Activated naive CD4-positive, alpha-beta T cell treated with anti-CD3 and anti-CD28 coated beads, Interleukin-2, amount 10 ng/mL, durations not matched to agents 7 days and 5 days (primary cell): ENCODE data around the gene DIO3.
A peak's percentile ranks its signal among the peaks of the same experiment; 100 is the strongest.

Experiments used
- CTCF ChIA-PET: fragments of 350-600 bp; sonication (Branson Sonifier 250); formaldehyde crosslinking; loops from one replicate; lab custom pipeline; 2021; ENCODE audit warnings: antibody characterized with exemption; lab: Charles Lee
- DNase-seq: peaks from one replicate; pipeline ENCODE4 v3.0.0-alpha.2; 2020
- H3K27ac Mint-ChIP-seq: one replicate; pipeline ENCODE4 v1.8.0; 2021; ENCODE audit warnings: mild to moderate bottlenecking, moderate library complexity, mixed read lengths
- H3K27me3 Mint-ChIP-seq: one replicate; pipeline ENCODE4 v1.8.0; 2021; ENCODE audit warnings: mild to moderate bottlenecking, mixed read lengths
- H3K36me3 Mint-ChIP-seq: one replicate; pipeline ENCODE4 v1.8.0; 2021; ENCODE audit warnings: mixed read lengths
- H3K4me1 Mint-ChIP-seq: one replicate; pipeline ENCODE4 v1.8.0; 2021; ENCODE audit warnings: mixed read lengths
- H3K4me3 Mint-ChIP-seq: one replicate; pipeline ENCODE4 v1.8.0; 2021; ENCODE audit warnings: mild to moderate bottlenecking, moderate library complexity, mixed read lengths
- H3K9me3 Mint-ChIP-seq: one replicate; pipeline ENCODE4 v1.8.0; 2021; ENCODE audit warnings: mixed read lengths

DIO3 gene

DNA sequence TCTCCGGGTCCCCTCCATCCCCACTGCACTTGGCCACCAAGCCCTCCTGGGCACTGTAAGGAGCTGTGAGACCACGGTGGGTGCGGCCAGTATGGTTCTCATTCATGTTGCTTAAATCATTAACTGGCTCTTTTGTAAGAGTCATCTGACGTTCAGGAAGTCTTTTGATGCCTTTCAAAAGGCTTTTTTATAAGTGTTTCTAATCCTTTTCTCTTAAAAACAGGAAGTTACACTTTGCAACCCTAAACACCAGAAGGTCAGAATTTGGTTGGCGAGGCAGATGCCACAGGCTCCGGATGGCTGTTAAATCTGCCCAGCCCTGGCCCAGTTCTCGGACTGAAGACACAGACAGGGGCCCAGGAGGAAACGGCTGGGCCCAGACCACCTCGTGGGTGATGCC, 26.1 kb upstream of the DIO3 start:
- peaks cover 60% of the 10 kb centered on the region for H3K27me3 Mint-ChIP-seq
- CTCF ChIA-PET: no interaction called here
- peak; percentile 31 for DNase-seq
- H3K36me3 Mint-ChIP-seq: no peaks in the 10 kb centered on the region
- no peaks in the 10 kb centered on the region for H3K9me3 Mint-ChIP-seq
- peak overlapping the region; percentile 79 for H3K27ac Mint-ChIP-seq
- peak overlapping the region; percentile 27 for H3K4me3 Mint-ChIP-seq
- H3K4me1 Mint-ChIP-seq: peaks cover 30% of the 10 kb centered on the region

DNA sequence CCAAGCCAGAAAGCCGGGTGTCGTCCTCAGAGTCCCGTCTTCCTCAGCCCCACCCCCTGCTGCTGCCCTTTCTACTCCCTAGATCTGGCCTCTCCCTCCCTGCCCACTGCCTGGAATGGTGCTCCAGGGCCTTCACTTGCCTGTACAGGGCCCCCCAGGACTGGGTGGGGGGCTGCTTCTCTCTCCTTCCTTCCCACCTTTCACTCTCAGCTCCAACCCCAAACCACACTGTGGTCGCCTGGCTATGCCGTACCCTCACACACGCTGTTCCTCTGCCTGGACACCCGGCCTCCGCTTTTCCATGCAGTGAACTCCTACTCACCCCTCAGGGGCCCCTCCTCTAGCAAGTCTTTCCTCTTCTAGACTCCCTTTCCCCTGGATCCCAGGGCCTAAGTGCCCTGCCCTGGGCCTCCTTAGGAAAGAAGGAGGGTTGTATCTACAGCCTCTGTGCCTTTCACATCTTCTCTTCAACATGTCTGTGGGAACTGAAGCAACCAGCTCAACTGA, 25.5 kb upstream of the DIO3 start:
- Mint-ChIP-seq H3K27ac (peak overlapping the region; percentile 79), H3K9me3 (no peaks in the 10 kb centered on the region), H3K4me3 (peak overlapping the region; percentile 27), H3K36me3 (no peaks in the 10 kb centered on the region), H3K27me3 (peaks cover 64% of the 10 kb centered on the region), H3K4me1 (peaks cover 26% of the 10 kb centered on the region)
- CTCF ChIA-PET: no interaction called here
- no peak for DNase-seq

DNA sequence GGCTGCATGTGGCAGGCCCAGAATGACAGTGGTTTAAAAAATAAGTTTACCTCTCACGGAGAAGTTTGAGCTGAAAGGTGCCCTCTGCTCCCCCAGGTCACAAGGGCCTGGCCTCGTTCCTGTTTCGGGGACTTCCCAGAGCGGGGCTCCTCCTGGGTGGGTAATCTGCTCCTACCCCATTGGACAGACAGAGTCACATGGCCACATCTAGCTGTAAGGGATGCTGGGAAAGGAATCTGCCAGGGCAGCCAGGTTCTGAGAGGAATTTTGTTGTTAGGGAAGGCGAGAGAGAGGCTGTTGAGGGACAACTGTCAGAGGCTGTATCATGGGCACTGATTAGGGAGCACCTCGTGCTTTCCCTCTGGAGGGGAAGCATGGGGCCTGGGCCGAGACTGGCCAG, 24.0 kb upstream of the DIO3 start:
- no peaks in the 10 kb centered on the region for H3K36me3 Mint-ChIP-seq
- no peak overlapping the region for H3K4me3 Mint-ChIP-seq
- no peak for DNase-seq
- CTCF ChIA-PET: no interaction called here
- H3K9me3 Mint-ChIP-seq: no peaks in the 10 kb centered on the region
- no peak overlapping the region for H3K27ac Mint-ChIP-seq
- H3K4me1 Mint-ChIP-seq: peaks cover 26% of the 10 kb centered on the region
- peaks cover 61% of the 10 kb centered on the region for H3K27me3 Mint-ChIP-seq

DNA sequence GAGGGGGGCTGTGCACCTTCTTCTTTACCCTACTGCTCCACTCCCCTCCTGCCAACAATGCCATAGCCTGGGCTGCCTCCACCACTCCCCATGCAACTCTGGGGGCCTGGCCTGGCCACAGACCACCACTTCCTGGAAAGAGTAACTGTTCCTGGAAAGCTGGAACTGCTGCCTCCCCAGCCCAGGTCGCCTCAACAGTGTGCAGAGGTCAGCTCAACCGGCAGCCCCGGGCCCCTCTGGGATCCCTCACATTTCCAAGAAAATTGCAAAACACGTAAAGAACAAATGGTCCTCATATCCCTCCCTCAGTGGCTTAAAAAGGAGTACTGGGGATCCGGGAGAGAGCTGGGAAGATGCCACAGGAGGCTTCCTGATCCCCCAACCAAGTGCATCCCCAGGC, 22.4 kb upstream of the DIO3 start:
- peaks cover 24% of the 10 kb centered on the region for H3K4me1 Mint-ChIP-seq

DNA sequence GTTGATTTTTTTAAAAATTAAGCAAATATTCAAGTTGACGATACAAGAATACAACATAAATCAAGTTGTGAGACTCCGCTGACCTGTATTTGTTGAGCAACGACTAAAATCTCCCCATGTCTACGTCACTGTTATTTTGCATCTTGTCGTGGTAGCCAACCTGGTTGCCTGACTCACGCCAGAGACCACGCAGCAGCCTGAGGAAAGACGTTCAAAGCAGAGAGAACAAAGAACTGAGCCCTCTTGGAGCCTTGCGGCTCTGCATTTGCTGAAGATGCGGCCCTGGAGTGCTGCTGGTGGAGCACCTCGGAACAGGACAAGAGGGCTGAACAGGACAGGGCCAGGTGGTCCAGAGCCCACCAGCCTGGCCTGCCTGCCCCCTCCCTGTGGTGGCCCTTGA, 21.4 kb upstream of the DIO3 start:
- DNase-seq: no peak
- H3K36me3 Mint-ChIP-seq: no peaks in the 10 kb centered on the region
- CTCF ChIA-PET: no interaction called here

More for the DNA sequence above, 22.4 kb upstream of the DIO3 start:
- Mint-ChIP-seq H3K27me3 (peaks cover 60% of the 10 kb centered on the region), H3K4me3 (no peak overlapping the region), H3K27ac (no peak overlapping the region), H3K9me3 (peaks cover 4% of the 10 kb centered on the region), H3K36me3 (no peaks in the 10 kb centered on the region)
- DNase-seq: no peak
- CTCF ChIA-PET: no interaction called here

DNA sequence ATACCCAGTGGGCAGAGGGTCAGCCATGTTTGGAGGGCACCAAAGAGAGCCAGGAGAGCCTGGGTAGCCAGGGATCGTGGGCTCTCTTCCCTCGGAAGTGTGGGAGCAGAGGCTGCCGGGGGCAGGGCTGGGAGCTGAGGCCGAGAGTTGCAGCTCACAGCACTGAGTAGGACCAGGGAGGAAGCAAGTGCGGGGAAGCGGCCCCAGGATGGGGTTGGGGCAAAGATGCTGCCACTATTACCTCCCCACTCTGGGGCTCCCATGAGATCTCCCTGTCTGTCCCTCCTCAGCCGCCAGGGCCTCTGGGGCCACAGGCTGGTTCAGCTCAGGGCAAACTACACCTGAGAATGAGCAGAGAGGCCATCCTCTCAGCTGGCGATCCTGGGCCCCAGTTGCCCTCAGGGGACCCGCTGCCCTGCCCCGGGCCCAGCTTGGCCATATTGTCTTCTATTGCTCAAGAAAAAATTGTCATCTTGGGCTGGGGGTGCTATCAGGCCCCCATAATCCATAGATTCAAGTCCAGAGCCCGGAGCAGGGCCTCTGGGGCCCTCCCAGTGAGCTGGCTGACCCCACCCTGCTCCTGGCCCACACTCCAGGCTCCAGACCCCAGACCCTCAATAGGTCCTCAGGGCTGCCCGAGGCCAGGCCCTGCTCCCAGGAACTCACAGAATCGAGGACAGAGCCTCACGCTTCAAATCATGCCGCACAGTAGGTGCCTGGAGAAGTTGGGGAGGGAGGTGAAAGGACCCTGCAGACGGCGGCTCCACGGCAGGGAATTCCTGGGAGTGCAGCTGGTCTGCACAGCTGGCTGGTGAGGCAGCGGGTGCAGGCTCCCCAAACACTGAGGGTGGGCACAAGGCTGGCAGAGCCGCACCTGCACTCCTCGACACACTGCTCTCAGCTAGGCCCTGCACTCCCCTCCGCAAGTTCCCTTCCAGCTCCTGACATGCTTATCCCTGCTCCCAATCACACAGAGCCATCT, 20.5 kb upstream of the DIO3 start:
- Mint-ChIP-seq H3K4me3 (no peak overlapping the region), H3K36me3 (no peaks in the 10 kb centered on the region), H3K9me3 (peaks cover 11% of the 10 kb centered on the region), H3K4me1 (peaks cover 7% of the 10 kb centered on the region), H3K27ac (no peak overlapping the region), H3K27me3 (peaks cover 49% of the 10 kb centered on the region)
- CTCF ChIA-PET: no interaction called here
- no peak for DNase-seq

More for the DNA sequence above, 21.4 kb upstream of the DIO3 start:
- Mint-ChIP-seq H3K27me3 (peaks cover 58% of the 10 kb centered on the region), H3K27ac (no peak overlapping the region), H3K9me3 (peaks cover 11% of the 10 kb centered on the region), H3K4me1 (peaks cover 15% of the 10 kb centered on the region), H3K4me3 (no peak overlapping the region)

DNA sequence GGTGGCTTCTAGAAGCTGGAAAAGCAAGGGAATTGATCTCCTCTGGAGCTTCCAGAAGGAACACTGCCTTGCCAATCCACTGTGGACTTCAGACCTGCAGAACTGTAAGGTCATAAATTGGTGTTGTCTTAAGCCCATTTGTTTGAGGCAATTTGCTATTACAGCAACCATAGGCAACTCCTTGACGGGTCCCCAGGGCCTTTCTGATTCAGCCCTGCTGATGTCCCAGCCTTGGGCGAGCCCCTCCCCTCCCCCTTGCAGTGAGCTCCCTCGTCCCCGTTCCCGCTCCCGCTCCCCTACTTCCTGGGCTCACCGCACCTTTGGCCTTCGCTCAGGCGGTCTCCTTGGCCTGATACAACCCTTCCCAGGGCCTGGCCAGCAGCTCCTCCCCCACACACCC, 18.9 kb upstream of the DIO3 start:
- Mint-ChIP-seq H3K9me3 (peaks cover 11% of the 10 kb centered on the region), H3K27me3 (peaks cover 42% of the 10 kb centered on the region), H3K4me3 (no peak overlapping the region), H3K4me1 (no peaks in the 10 kb centered on the region), H3K27ac (no peak overlapping the region), H3K36me3 (no peaks in the 10 kb centered on the region)
- CTCF ChIA-PET: no interaction called here
- no peak for DNase-seq

DNA sequence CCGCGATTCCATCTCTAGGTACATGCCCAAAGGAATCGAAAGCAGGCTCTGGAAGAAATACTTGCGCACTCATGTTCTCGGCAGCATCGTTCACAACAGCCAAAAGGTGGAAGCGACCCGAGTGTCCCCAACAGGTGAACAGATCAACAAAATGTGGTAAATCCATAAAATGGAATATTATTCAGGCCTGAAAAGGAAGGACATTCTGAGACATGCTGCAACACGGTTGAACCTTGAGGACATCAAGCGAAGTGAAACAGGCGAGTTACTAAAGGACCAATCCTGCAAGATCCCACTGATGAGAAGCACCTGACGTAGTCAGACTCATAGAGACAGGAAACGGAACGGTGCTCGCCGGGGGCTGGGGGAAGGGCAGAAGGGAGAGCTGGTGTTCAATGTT, 17.5 kb upstream of the DIO3 start:
- DNase-seq: no peak
- H3K4me3 Mint-ChIP-seq: no peak overlapping the region
- no peaks in the 10 kb centered on the region for H3K36me3 Mint-ChIP-seq
- H3K27ac Mint-ChIP-seq: no peak overlapping the region
- no peaks in the 10 kb centered on the region for H3K4me1 Mint-ChIP-seq
- H3K9me3 Mint-ChIP-seq: peaks cover 11% of the 10 kb centered on the region
- CTCF ChIA-PET: no interaction called here
- H3K27me3 Mint-ChIP-seq: peaks cover 29% of the 10 kb centered on the region

DNA sequence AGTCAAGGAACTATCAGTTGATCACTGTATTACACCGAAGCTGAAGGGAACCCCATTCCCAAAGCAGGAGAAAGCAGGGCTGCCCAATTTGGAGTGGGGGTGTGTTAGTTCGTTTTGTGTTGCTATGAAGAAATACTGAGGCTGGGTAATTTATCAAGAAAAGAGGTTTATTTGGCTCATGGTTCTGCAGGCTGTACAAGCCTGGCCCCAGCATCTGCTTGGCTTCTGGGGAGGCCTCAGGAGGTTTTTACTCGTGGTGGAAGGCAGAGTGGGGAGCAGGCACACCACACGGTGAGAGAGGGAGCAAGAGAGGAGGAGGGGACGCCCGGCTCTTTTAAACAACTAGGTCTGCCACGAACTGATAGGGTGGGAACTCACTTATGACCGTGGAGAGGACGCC, 16.7 kb upstream of the DIO3 start:
- no peak overlapping the region for H3K27ac Mint-ChIP-seq
- no peaks in the 10 kb centered on the region for H3K4me1 Mint-ChIP-seq
- peaks cover 11% of the 10 kb centered on the region for H3K9me3 Mint-ChIP-seq
- no peak overlapping the region for H3K4me3 Mint-ChIP-seq
- DNase-seq: no peak
- H3K36me3 Mint-ChIP-seq: no peaks in the 10 kb centered on the region
- peaks cover 24% of the 10 kb centered on the region for H3K27me3 Mint-ChIP-seq
- CTCF ChIA-PET: no interaction called here

DNA sequence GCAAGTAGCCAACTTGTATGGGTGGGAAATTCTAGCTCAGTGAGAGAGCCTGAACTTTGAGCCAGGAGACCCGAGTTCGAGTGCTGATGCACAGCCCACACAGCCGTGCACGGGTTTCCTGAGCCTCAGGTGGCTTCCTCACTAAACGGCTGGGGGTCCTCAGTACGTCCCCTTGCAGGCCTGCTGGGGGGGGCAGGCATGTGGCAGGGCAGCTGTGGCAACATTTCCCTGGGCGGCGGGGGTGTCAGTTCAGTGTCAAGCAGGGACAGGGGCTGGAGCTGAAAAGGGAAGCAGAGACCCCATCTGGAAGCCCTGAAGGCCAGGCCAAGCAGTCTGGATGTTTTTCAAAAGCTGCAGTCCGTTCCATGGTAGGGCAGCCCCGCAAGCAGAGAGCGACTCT, 14.6 kb upstream of the DIO3 start:
- CTCF ChIA-PET: no interaction called here
- peaks cover 11% of the 10 kb centered on the region for H3K9me3 Mint-ChIP-seq
- no peaks in the 10 kb centered on the region for H3K36me3 Mint-ChIP-seq
- H3K4me1 Mint-ChIP-seq: no peaks in the 10 kb centered on the region
- H3K27ac Mint-ChIP-seq: no peak overlapping the region
- H3K27me3 Mint-ChIP-seq: peaks cover 19% of the 10 kb centered on the region
- no peak for DNase-seq
- H3K4me3 Mint-ChIP-seq: no peak overlapping the region

DNA sequence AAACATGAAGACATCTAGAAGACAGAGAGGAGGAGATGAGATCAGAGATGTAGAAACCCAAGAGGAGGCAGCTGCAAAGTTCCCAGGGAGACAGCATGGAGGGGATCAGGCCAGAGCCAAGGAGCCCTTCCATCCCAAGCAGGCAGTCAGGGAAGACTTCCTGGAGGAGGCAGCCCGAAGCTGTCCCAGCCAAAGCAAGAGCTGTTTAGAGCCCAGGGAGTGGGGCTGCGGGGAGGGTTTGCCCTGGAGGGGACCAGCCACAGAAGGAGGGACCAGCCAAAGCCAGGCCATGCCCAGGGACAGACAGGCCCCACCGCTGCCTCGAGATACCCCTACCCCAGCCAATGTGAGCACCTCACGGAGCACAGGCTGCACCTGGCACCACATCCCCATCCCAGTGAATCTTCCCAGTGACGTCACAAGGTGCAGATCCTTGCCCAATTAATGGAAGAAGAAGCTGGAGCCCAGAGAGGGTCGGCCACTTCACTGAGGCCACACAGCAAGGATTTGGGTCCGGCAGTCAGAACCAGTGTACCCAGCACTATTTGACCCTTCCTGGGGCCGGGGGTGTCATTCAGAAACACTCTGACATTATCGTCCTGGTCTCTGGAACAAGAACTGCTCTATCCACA, 14.1 kb upstream of the DIO3 start:
- DNase-seq: no peak
- H3K4me3 Mint-ChIP-seq: no peak overlapping the region
- CTCF ChIA-PET: no interaction called here
- no peaks in the 10 kb centered on the region for H3K4me1 Mint-ChIP-seq
- H3K36me3 Mint-ChIP-seq: no peaks in the 10 kb centered on the region
- no peak overlapping the region for H3K27ac Mint-ChIP-seq
- H3K9me3 Mint-ChIP-seq: peaks cover 11% of the 10 kb centered on the region
- H3K27me3 Mint-ChIP-seq: peaks cover 19% of the 10 kb centered on the region

DNA sequence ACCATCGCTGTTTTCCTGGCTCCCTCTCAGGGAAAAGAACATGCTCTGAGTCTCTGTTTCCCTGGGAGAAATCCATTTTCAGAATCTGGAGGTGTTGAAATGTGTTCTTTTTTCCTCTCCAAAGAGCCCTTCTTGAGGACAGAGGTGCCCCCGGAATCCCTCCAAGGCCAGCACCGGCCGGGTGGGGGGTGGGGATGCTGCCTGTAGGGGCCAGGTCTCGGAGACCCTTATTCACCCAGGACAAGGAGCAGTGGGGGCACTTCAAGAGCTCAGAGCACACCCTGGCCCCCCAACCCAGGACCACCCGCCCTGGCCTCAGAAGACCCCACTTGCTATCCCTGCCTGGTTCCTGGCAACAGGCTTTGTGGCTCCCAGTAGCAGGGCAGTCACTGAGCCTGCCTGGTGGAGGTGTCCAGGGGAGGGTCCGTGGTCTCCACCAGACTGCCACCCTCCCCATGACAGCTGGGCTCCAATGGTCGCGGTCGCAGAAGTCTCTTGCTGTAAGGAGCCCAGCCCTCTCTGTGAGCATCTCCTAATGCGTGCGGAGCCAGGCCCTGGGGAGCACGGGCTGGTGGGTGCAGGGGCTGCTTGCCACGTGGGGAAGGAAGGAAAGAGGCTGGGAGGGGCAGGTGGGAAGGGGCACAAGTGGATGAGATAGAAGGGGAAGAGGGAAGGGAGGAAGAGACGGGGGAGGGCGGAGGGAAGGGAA, 13.2 kb upstream of the DIO3 start:
- CTCF ChIA-PET: no interaction called here
- DNase-seq: no peak
- no peak overlapping the region for H3K27ac Mint-ChIP-seq
- peaks cover 15% of the 10 kb centered on the region for H3K27me3 Mint-ChIP-seq
- no peaks in the 10 kb centered on the region for H3K4me1 Mint-ChIP-seq
- H3K9me3 Mint-ChIP-seq: peaks cover 11% of the 10 kb centered on the region
- no peak overlapping the region for H3K4me3 Mint-ChIP-seq
- no peaks in the 10 kb centered on the region for H3K36me3 Mint-ChIP-seq

DNA sequence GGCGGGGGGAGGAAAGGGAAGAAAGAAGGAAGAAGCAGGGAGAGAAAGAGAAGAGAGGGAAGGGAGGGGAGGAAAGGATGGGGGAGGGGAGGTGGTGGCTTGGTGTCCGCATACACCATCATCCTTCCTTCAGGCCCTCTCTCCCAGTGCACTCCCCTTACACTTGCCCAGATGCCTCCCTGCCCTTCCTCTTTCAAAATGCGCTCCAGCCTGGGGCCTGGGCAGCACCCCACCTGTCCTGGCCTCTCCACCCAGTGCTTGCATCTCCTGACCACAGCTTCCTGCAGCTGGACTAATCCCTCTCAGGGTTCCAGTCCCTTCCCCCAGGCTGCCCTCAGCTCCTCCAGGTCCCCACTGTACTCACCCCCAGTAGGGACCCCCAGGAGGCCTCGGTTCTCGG, 12.6 kb upstream of the DIO3 start:
- CTCF ChIA-PET: no interaction called here
- Mint-ChIP-seq H3K4me3 (no peak overlapping the region), H3K9me3 (peaks cover 8% of the 10 kb centered on the region), H3K27ac (no peak overlapping the region), H3K27me3 (peaks cover 11% of the 10 kb centered on the region), H3K4me1 (no peaks in the 10 kb centered on the region), H3K36me3 (no peaks in the 10 kb centered on the region)
- no peak for DNase-seq

DNA sequence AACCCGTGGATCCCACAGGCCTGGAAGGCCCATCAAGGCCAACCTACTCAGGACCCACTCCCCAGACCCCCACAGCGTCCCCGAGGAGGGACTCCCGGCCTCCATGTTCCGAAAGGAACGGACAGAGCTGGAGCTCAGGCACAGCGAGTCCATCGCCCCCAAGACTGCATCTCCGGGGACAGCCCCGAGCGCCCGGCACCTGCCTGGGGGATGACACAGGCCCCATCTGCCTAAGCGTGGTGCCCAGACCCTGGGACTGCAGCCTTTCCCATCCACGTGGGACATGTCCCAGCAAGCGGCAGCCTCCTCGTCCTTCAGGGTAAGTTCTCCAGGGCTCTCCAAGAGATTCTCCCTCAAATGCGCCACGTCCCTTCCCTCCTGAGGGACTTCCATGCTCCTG, 12.1 kb upstream of the DIO3 start:
- Mint-ChIP-seq H3K36me3 (no peaks in the 10 kb centered on the region), H3K27ac (no peak overlapping the region)

More for the DNA sequence above, 12.1 kb upstream of the DIO3 start:
- Mint-ChIP-seq H3K9me3 (peaks cover 5% of the 10 kb centered on the region), H3K4me1 (no peaks in the 10 kb centered on the region), H3K4me3 (no peak overlapping the region), H3K27me3 (peaks cover 15% of the 10 kb centered on the region)
- no peak for DNase-seq
- CTCF ChIA-PET: no interaction called here
